WTC11 (cell line): ENCODE measurements around the gene TOGARAM2. TPM values are rescaled to one million over a fixed set of nuclear protein-coding genes. Genes with fewer than 3 reads are reported as not detected.

Experiments
- ATAC-seq: fragments of 200-7000 bp; cut with Tn5 transposase; 2 replicates; pipeline ENCODE4 v1.10.0; 2021; ENCODE audit warnings: mild to moderate bottlenecking, moderate library complexity
- CTCF ChIA-PET: fragments of 300-600 bp; sonication (Branson Sonifier 250); formaldehyde crosslinking; loops from one replicate; lab custom pipeline; 2021; ENCODE audit warnings: antibody characterized with exemption; lab: Charles Lee
- POLR2A ChIA-PET: fragments of 350-600 bp; sonication (Branson Sonifier 250); formaldehyde crosslinking; loops from one replicate; lab custom pipeline; 2021; ENCODE audit warnings: antibody characterized with exemption; lab: Charles Lee
- DNase-seq: peaks from one replicate; pipeline ENCODE4 v3.0.0; 2021; ENCODE audit warnings: low spot score
- H3K27ac Mint-ChIP-seq: 2 replicates; pipeline ENCODE4 v1.8.0; 2021; ENCODE audit warnings: mixed read lengths
- H3K27me3 Mint-ChIP-seq: 2 replicates; pipeline ENCODE4 v1.8.0; 2021; ENCODE audit warnings: low read depth, mild to moderate bottlenecking, moderate library complexity, mixed read lengths
- H3K36me3 Mint-ChIP-seq: 2 replicates; pipeline ENCODE4 v1.8.0; 2021; ENCODE audit warnings: mixed read lengths
- H3K4me1 Mint-ChIP-seq: 2 replicates; pipeline ENCODE4 v1.8.0; 2022; ENCODE audit warnings: mixed read lengths
- H3K4me3 Mint-ChIP-seq: 2 replicates; pipeline ENCODE4 v1.8.0; 2021; ENCODE audit warnings: mild to moderate bottlenecking, moderate library complexity, mixed read lengths
- H3K9me3 Mint-ChIP-seq: 2 replicates; pipeline ENCODE4 v1.8.0; 2021; ENCODE audit warnings: mixed read lengths
- ARID4B ChIP-seq: sonication (generic); formaldehyde crosslinking; IDR thresholded peaks from 2 replicates; pipeline ENCODE4 v1.8.0; 2023; ENCODE audit warnings: missing genetic modification reagents, mild to moderate bottlenecking, borderline replicate concordance
- ATF1 ChIP-seq: sonication (generic); formaldehyde crosslinking; IDR thresholded peaks from 2 replicates; pipeline ENCODE4 v1.8.1; 2023; ENCODE audit warnings: mild to moderate bottlenecking, moderate library complexity, missing genetic modification reagents
- ATF3 ChIP-seq: sonication (generic); formaldehyde crosslinking; conservative IDR thresholded peaks from 2 replicates; pipeline ENCODE4 v1.8.1; 2022; ENCODE audit warnings: mild to moderate bottlenecking, missing genetic modification reagents
- ATF6 ChIP-seq: sonication (generic); formaldehyde crosslinking; IDR thresholded peaks from 2 replicates; pipeline ENCODE4 v1.8.1; 2023; ENCODE audit warnings: mild to moderate bottlenecking, missing genetic modification reagents
- FOXP1 ChIP-seq: sonication (generic); formaldehyde crosslinking; IDR thresholded peaks from 2 replicates; pipeline ENCODE4 v1.8.0; 2022; ENCODE audit warnings: missing genetic modification reagents, mild to moderate bottlenecking, moderate library complexity, borderline replicate concordance
- GTF2I ChIP-seq: fragments of 250-450 bp; sonication (Bioruptor Pico); conservative IDR thresholded peaks from 2 replicates; pipeline ENCODE4 v1.4.0; 2021; ENCODE audit warnings: mild to moderate bottlenecking
- MXD4 ChIP-seq: fragments of 250-450 bp; sonication (Bioruptor Pico); IDR thresholded peaks from 2 replicates; pipeline ENCODE4 v1.8.0; 2021; ENCODE audit warnings: mild to moderate bottlenecking, moderate library complexity, borderline replicate concordance
- MYBL2 ChIP-seq: sonication (generic); formaldehyde crosslinking; IDR thresholded peaks from 2 replicates; pipeline ENCODE4 v1.8.1; 2023; ENCODE audit warnings: mild to moderate bottlenecking, moderate library complexity, missing genetic modification reagents
- NFE2L1 ChIP-seq: sonication (generic); formaldehyde crosslinking; IDR thresholded peaks from 2 replicates; pipeline ENCODE4 v1.8.1; 2023; ENCODE audit warnings: missing genetic modification reagents
- NR1H2 ChIP-seq: sonication (generic); formaldehyde crosslinking; IDR thresholded peaks from 2 replicates; pipeline ENCODE4 v1.9.0; 2021; ENCODE audit warnings: mild to moderate bottlenecking, moderate library complexity, missing genetic modification reagents
- SMAD4 ChIP-seq: sonication (generic); formaldehyde crosslinking; IDR thresholded peaks from 2 replicates; pipeline ENCODE4 v1.8.0; 2022; ENCODE audit warnings: mild to moderate bottlenecking, missing genetic modification reagents
- STAT6 ChIP-seq: sonication (generic); formaldehyde crosslinking; conservative IDR thresholded peaks from 2 replicates; pipeline ENCODE4 v1.8.1; 2023; ENCODE audit warnings: mild to moderate bottlenecking, low read depth, missing genetic modification reagents, moderate library complexity
- USF2 ChIP-seq: sonication (generic); formaldehyde crosslinking; IDR thresholded peaks from 2 replicates; pipeline ENCODE4 v1.8.1; 2023; ENCODE audit warnings: mild to moderate bottlenecking, missing genetic modification reagents, moderate library complexity
- ZMAT4 ChIP-seq: fragments of 250-450 bp; sonication (Bioruptor Pico); IDR thresholded peaks from 2 replicates; pipeline ENCODE4 v1.9.0; 2021; ENCODE audit warnings: mild to moderate bottlenecking
- ZNF317 ChIP-seq: sonication (generic); formaldehyde crosslinking; IDR thresholded peaks from 2 replicates; pipeline ENCODE4 v1.8.1; 2023; ENCODE audit warnings: low read depth, mild to moderate bottlenecking, moderate library complexity, missing genetic modification reagents, borderline replicate concordance
- total RNA-seq: library from RNA; stranded (reverse); gene quantifications from 3 replicates; pipeline ENCODE4 v1.2.3, GENCODE V29; 2021

The TOGARAM2 gene
- total RNA-seq, 1 experiment from 2014 or later = 1.0 TPM

GRCh38 chr2:29074411-29074810, 93.3 kb downstream of the TOGARAM2 start, which contains the start of gene PCARE:
Gene PCARE, minus strand, starts transcription at chr2:29074523. Its CDS starts 262 bp downstream, at chr2:29074261.
- no peak within 1 kb of the TSS for H3K27ac Mint-ChIP-seq
- CTCF ChIA-PET = no interaction called here
- H3K9me3 Mint-ChIP-seq = peaks cover 12% of the 10 kb centered on the region
- ATAC-seq (no peak), DNase-seq (no peak)
- H3K36me3 Mint-ChIP-seq = no peaks in the 10 kb centered on the region; the same call in 1 of the 2 replicates
- POLR2A ChIA-PET = no interaction called here
- TF ChIP-seq ZMAT4 (CRISPR knock-in tag) (no peak), ATF6 (CRISPR knock-in tag) (no peak), USF2 (CRISPR knock-in tag) (no peak), STAT6 (CRISPR knock-in tag) (no peak), NFE2L1 (no peak), MYBL2 (CRISPR knock-in tag) (no peak), ZNF317 (CRISPR knock-in tag) (no peak), ARID4B (CRISPR knock-in tag) (no peak), GTF2I (CRISPR knock-in tag) (no peak), MXD4 (no peak), ATF3 (CRISPR knock-in tag) (no peak), ATF1 (CRISPR knock-in tag) (no peak), SMAD4 (CRISPR knock-in tag) (no peak), NR1H2 (CRISPR knock-in tag) (no peak), FOXP1 (no peak)
- TF ChIP-seq, all 79 proteins: peak for 0
- H3K4me3 Mint-ChIP-seq = no peak within 1 kb of the TSS
- H3K4me1 Mint-ChIP-seq = no peaks in the 10 kb centered on the region; the same call in 1 of the 2 replicates
- no peaks in the 10 kb centered on the region for H3K27me3 Mint-ChIP-seq
